ENCODE results near the gene UBE2B.
A peak's percentile ranks its signal among the peaks of the same experiment; 100 is the strongest.

Gene UBE2B

DNA sequence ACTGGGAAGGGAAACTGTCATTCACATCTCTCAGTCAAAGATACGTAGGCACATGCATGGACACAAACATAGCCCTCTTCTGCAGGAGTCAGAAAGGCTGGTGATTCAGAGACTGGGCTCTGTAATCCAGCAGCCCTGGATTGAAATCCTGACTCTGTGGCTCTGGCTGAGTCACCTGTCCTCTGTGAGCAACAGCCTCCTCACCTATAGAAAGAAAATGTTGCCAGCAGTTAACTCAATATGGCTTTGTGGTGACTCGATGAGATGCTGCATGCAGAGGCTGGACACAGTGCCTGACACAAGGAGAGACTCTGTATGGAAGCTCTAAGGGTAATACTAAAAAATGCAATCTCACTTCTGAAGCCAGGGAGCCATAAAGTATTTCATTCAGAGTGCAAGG, 64.2 kb downstream of the UBE2B start:
- TF ChIP-seq, protein P1, sequence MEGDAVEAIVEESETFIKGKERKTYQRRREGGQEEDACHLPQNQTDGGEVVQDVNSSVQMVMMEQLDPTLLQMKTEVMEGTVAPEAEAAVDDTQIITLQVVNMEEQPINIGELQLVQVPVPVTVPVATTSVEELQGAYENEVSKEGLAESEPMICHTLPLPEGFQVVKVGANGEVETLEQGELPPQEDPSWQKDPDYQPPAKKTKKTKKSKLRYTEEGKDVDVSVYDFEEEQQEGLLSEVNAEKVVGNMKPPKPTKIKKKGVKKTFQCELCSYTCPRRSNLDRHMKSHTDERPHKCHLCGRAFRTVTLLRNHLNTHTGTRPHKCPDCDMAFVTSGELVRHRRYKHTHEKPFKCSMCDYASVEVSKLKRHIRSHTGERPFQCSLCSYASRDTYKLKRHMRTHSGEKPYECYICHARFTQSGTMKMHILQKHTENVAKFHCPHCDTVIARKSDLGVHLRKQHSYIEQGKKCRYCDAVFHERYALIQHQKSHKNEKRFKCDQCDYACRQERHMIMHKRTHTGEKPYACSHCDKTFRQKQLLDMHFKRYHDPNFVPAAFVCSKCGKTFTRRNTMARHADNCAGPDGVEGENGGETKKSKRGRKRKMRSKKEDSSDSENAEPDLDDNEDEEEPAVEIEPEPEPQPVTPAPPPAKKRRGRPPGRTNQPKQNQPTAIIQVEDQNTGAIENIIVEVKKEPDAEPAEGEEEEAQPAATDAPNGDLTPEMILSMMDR (IDR thresholded peaks at IDR 0.05; ENCODE audit: low read depth, low read length, missing control alignments): no peak
- DNase-seq (ENCODE audit: low read depth): no peak
- no peak overlapping the region for H3K4me3 ChIP-seq (ENCODE audit: low read depth, low read length)
- in situ Hi-C loops (cut with HindIII; ENCODE audit: low sequenced_read_pairs): no loop called here

DNA sequence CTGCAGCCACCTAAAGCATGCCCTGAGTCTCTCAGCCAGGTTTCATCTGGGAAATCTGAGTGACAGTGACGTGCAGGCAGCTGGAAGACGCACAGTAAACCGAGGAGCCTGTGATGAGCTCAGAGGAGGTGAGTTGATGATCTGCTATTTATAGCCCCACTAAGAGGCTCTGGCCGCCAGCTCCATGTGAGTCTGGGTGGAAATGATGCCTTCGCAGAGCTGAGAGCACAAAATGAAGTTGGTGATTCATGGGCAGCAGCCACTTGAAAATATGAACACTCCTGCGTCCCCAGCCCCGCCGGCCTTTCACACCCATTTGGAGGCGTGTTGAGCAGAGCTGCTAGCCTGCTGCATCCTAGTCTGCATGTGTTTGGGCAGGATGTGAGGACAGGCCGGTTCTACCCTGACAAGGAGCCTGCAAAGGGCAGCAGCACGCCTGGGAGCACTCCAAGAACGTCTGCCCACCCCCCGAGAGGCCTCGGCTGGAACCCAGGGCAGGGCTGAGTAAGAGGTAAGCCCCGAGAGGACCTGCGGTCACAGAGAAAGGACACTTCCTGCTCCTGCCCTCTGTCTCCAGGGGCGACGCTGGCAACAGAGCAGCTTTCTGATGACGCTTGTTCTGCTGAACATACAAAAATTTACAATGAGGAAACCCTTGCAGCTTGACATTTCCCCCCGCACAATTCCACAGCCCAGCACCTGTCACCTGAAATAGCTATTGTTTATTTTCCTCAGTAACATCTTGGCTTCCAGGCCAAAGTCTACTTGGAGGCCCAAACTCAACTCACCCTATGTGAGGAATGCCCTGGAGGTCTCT, 65.4 kb downstream of the UBE2B start:
- in situ Hi-C loops (cut with HindIII; ENCODE audit: low sequenced_read_pairs): no loop called here
- peak; percentile 59 for DNase-seq (ENCODE audit: low read depth)
- H3K4me3 ChIP-seq (ENCODE audit: low read depth, low read length): no peak overlapping the region
- TF ChIP-seq, protein P1 (IDR thresholded peaks at IDR 0.05; ENCODE audit: low read depth, low read length, missing control alignments): no peak

DNA sequence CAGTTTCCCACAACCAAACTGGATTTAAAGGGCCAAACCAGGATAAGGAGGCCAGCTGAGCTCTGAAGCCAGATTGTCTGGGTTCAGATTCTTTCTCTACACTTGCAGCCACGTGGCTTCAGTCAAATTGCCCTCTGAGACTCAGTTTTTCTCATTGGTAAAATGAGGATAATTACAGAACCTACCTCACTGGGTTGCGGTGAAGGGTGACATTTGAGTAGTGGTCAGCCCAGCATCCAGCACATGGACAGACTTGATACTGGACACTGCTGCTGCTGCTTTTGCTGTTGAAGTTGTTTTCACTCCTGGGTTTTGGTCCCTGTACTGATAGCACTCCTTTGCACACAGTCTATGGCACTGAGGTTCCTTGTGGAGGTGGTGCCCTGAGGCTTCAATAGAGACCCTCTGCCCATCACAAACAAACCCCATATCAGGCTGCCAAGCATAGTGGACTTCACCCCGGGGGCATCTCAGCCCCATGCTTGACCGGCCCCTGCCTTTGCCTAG, 66.0 kb downstream of the UBE2B start:
- TF ChIP-seq, protein P1 (IDR thresholded peaks at IDR 0.05; ENCODE audit: low read depth, low read length, missing control alignments): no peak
- no peak for DNase-seq (ENCODE audit: low read depth)
- in situ Hi-C loops (cut with HindIII; ENCODE audit: low sequenced_read_pairs): no loop called here
- no peak overlapping the region for H3K4me3 ChIP-seq (ENCODE audit: low read depth, low read length)

DNA sequence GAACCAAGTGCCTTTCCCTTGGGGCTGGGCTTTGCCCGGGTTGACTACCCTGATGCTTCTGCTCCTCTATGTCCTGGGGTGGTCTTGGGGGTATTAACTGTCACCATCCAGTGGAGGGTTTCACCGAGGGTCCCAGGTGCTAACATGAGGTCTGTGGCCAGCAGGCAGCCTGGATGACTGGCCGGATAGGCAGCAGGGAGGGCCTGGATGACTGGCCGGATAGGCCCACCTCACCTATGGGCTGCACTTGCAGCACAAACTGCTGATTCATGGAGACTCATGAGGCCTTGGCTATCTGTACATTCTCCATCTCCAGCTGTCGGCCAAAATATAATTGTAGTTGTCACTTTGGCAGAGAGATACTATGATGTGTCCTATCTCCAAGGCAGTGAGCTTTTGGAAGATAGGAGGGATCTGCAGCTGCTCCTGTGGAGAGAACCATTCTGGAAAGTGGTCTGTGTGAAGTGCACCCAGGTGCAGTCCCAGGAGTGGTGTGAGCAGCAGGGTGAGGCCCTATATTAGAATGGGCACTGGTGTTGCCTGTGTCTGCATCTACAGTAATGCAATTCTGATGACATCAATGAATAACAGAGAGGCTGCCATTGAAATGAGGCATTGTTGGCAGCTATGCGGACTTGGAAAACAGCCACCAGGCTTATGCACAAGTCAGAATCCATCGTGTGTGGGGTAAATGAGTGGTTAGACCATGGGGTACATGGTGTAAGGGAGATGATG, 66.6 kb downstream of the UBE2B start:
- DNase-seq (ENCODE audit: low read depth): peak; percentile 27
- H3K4me3 ChIP-seq (ENCODE audit: low read depth, low read length): no peak overlapping the region
- TF ChIP-seq, protein P1 (IDR thresholded peaks at IDR 0.05; ENCODE audit: low read depth, low read length, missing control alignments): no peak
- in situ Hi-C loops (cut with HindIII; ENCODE audit: low sequenced_read_pairs): no loop called here

DNA sequence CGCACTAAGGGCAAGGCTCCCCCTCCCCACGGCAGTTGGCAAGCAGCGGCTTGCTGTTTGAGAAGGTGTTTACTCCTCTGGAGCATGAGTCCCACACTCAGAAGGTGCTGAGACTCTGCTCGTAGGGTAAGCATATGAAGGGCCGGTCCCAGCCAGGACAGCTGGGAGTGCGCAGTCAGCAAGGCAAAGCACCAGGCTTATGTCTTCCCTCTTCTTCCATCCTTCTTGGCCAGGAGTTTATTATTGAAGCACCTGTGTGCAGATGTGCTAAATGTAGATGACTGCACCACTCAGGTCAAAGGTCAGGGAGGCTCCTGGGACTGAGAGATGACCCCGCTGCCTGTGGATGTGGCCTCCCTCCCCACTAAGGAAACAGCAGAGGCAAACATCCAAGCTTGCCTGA, 67.4 kb downstream of the UBE2B start:
- no peak overlapping the region for H3K4me3 ChIP-seq (ENCODE audit: low read depth, low read length)
- in situ Hi-C loops (cut with HindIII; ENCODE audit: low sequenced_read_pairs): no loop called here
- no peak for DNase-seq (ENCODE audit: low read depth)
- TF ChIP-seq, protein P1 (IDR thresholded peaks at IDR 0.05; ENCODE audit: low read depth, low read length, missing control alignments): no peak

DNA sequence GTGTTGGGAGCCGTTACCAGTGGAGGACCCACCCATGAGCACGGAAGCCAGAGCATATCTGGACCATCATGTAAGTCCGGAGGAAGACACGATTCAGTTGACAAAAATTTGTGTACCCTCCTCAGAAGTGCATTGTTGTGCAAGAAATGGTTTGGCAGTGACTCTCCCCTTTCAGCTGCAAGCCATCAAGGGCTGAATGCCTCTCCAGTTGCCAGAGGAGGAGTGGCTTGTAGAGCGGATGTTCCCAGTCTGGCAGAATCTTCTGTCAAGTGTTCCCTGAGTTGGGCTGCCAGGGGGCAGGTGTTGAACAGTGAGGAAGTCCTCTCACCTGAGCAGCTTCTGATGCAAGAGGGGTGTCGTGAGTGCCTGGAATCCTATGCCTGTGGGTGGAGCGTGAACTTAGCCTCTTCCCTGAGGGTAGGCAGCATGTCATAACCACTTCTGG, 67.9 kb downstream of the UBE2B start:
- DNase-seq (ENCODE audit: low read depth): peak; percentile 73
- in situ Hi-C loops (cut with HindIII; ENCODE audit: low sequenced_read_pairs): no loop called here
- H3K4me3 ChIP-seq (ENCODE audit: low read depth, low read length): no peak overlapping the region
- TF ChIP-seq, protein P1 (IDR thresholded peaks at IDR 0.05; ENCODE audit: low read depth, low read length, missing control alignments): no peak
